ENCODE measurements around the gene SLMAP. TPM values are rescaled to one million over a fixed set of nuclear protein-coding genes. Genes with fewer than 3 reads are reported as not detected.

Gene SLMAP
- total and polyA plus RNA-seq, 2 of the 13 experiments (the other 11 are each of a cell fraction or from before 2014, with no cell fraction given) = 24.0 to 48.3 TPM

- no peak overlapping the region for H3K4me2 ChIP-seq (ENCODE audit: low read depth, low read length)
- POLR2A ChIA-PET = interaction anchor here (1.1 kb wide), 1 partner anchor 10 kb away, joined by 3 read pairs; no protein-coding TSS in a partner anchor
- FAIRE-seq = no peak
- in situ Hi-C loops (cut with HindIII; ENCODE audit: extremely low pct_ligation_motif_present, low pct_unique_long_range_greater_than_20kb) (no loop called here), intact Hi-C loops (cut with micrococcal nuclease; ENCODE audit: unreplicated experiment) (no loop called here)
- CTCF ChIA-PET (ENCODE audit: low intra/inter-chr PET ratio, low total read pairs) = no interaction called here
- H3K4me3 ChIP-seq (replicated peaks in 1 of 3; ENCODE audit: insufficient read depth in 1 of 3, low read depth in 2 of 3, low read length in 3 of 3) = no peak overlapping the region
- no peaks in the 10 kb centered on the region; a peak in 1 of 5 replicates for H3K27me3 ChIP-seq (ENCODE audit: control insufficient read depth in 1 of 2, insufficient read depth in 2 of 2, low read length in 2 of 2)
- no TSS peak for BruUV-seq (replicated peaks)
- no peak for TF ChIP-seq KLF9 (CRISPR knock-in tag; IDR thresholded peaks at IDR 0.05; ENCODE audit: low read depth)
- peak; percentile 38; the same call in 1 of the 2 replicates for TF ChIP-seq ZBTB33 (CRISPR knock-in tag; IDR thresholded peaks at IDR 0.05)
- peak; percentile 49 for DNase-seq (ENCODE audit: low spot score)
- no peak overlapping the region for H2AFZ ChIP-seq (ENCODE audit: low read length)
- no peaks in the 10 kb centered on the region for H4K20me1 ChIP-seq (ENCODE audit: insufficient read depth, low read length)
- peaks cover 65% of the 10 kb centered on the region for H3K4me1 ChIP-seq (ENCODE audit: insufficient read depth, low read length)
- 85% methylated on average over 3 of the region's 4 CpGs for whole genome bisulfite sequencing (ENCODE audit: low lambda C conversion rate)
- ATAC-seq = no peak
- H3K27ac ChIP-seq (ENCODE audit: extremely low read length, insufficient read depth, low read length) = no peak overlapping the region
- H3K9ac ChIP-seq (ENCODE audit: insufficient read depth, low read depth, low read length) = no peak overlapping the region
- H3K36me3 ChIP-seq (replicated peaks in 1 of 2; ENCODE audit: control insufficient read depth in 1 of 2, insufficient read depth in 2 of 2, low read length in 2 of 2) = no peaks in the 10 kb centered on the region
- H3K9me3 ChIP-seq (ENCODE audit: low read length) = no peaks in the 10 kb centered on the region
- H3K79me2 ChIP-seq (ENCODE audit: insufficient read depth, low read length) = no peaks in the 10 kb centered on the region
Observed at GRCh38 chr3:57952208-57952631, 196.1 kb downstream of the SLMAP start.

GRCh38 chr3:57952651-57953050 lies 196.5 kb downstream of the SLMAP start:
- FAIRE-seq (no peak), ATAC-seq (no peak), DNase-seq (ENCODE audit: low spot score) (no peak)
- Histone ChIP-seq H4K20me1 (ENCODE audit: insufficient read depth, low read length) (no peaks in the 10 kb centered on the region), H3K27me3 (ENCODE audit: control insufficient read depth in 1 of 2, insufficient read depth in 2 of 2, low read length in 2 of 2) (no peaks in the 10 kb centered on the region; a peak in 1 of 5 replicates), H3K9me3 (ENCODE audit: low read length) (no peaks in the 10 kb centered on the region), H3K36me3 (replicated peaks in 1 of 2; ENCODE audit: control insufficient read depth in 1 of 2, insufficient read depth in 2 of 2, low read length in 2 of 2) (no peaks in the 10 kb centered on the region), H2AFZ (ENCODE audit: low read length) (peak overlapping the region; percentile 58), H3K4me3 (replicated peaks in 1 of 3; ENCODE audit: insufficient read depth in 1 of 3, low read depth in 2 of 3, low read length in 3 of 3) (no peak overlapping the region), H3K79me2 (ENCODE audit: insufficient read depth, low read length) (no peaks in the 10 kb centered on the region), H3K9ac (ENCODE audit: insufficient read depth, low read depth, low read length) (no peak overlapping the region), H3K27ac (ENCODE audit: extremely low read length, insufficient read depth, low read length) (no peak overlapping the region), H3K4me1 (ENCODE audit: insufficient read depth, low read length) (peaks cover 61% of the 10 kb centered on the region), H3K4me2 (ENCODE audit: low read depth, low read length) (no peak overlapping the region)
- no peak for TF ChIP-seq PTBP1 (IDR thresholded peaks at IDR 0.05; ENCODE audit: low read depth, low read length, poor library complexity, severe bottlenecking)
- TF ChIP-seq ZNF629 (CRISPR knock-in tag; conservative IDR thresholded peaks at IDR 0.05) = peak; percentile 92
- TF ChIP-seq ZNF609 (CRISPR knock-in tag; IDR thresholded peaks at IDR 0.05; ENCODE audit: borderline replicate concordance) = no peak
- 92% methylated on average over 5 of the region's 5 CpGs for WGBS (ENCODE audit: low lambda C conversion rate)
- intact Hi-C loops (cut with micrococcal nuclease; ENCODE audit: unreplicated experiment) = no loop called here
- in situ Hi-C loops (cut with HindIII; ENCODE audit: extremely low pct_ligation_motif_present, low pct_unique_long_range_greater_than_20kb) = no loop called here
- BruUV-seq (replicated peaks) = no TSS peak
- ChIA-PET POLR2A (no interaction called here), CTCF (ENCODE audit: low intra/inter-chr PET ratio, low total read pairs) (no interaction called here)
